Loucy (cell line): ENCODE data around the gene ACLY.
"Not testable (repeated sequence)": the region's sequence is repeated elsewhere in the genome, so short reads cannot be mapped to it uniquely, and the experiment has no call there.

Source experiments
- H2AFZ ChIP-seq: fragments of 200-600 bp; sonication (generic); 2 replicates; pipeline ENCODE4 v1.6.0; 2016; ENCODE audit warnings: antibody characterized with exemption, mild to moderate bottlenecking, low read length, moderate library complexity
- H3F3A ChIP-seq: fragments of 200-600 bp; 2 replicates; pipeline ENCODE4 v1.6.0; 2016; ENCODE audit warnings: antibody characterized with exemption, low read depth, mild to moderate bottlenecking
- H3K27me3 ChIP-seq: fragments of 200-600 bp; sonication (generic); 2 replicates; pipeline ENCODE4 v1.6.1; 2014; ENCODE audit warnings: low read length, mild to moderate bottlenecking; ENCODE audit not compliant: insufficient read depth, poor library complexity, severe bottlenecking
- H3K36me3 ChIP-seq: fragments of 200-600 bp; sonication (generic); 2 replicates; pipeline ENCODE4 v1.6.1; 2016; ENCODE audit warnings: low read length; ENCODE audit not compliant: insufficient read depth
- H3K4me1 ChIP-seq: fragments of 200-600 bp; sonication (generic); 2 replicates; pipeline ENCODE4 v1.5.1; 2014; ENCODE audit warnings: low read length, mild to moderate bottlenecking; ENCODE audit not compliant: insufficient read depth, poor library complexity, severe bottlenecking
- H3K4me2 ChIP-seq: fragments of 200-600 bp; sonication (generic); 2 replicates; pipeline ENCODE4 v1.6.0; 2014; ENCODE audit warnings: antibody characterized with exemption, low read length, low read depth, mild to moderate bottlenecking; ENCODE audit not compliant: poor library complexity, severe bottlenecking
- H3K4me3 ChIP-seq: fragments of 200-600 bp; sonication (generic); 2 replicates; pipeline ENCODE4 v1.5.1; 2014; ENCODE audit warnings: low read length, mild to moderate bottlenecking, mixed read lengths; ENCODE audit not compliant: poor library complexity, severe bottlenecking
- H3K79me2 ChIP-seq: fragments of 200-600 bp; sonication (generic); 2 replicates; pipeline ENCODE4 v1.6.1; 2014; ENCODE audit warnings: low read length; ENCODE audit not compliant: insufficient read depth
- H3K9ac ChIP-seq: fragments of 200-600 bp; sonication (generic); 2 replicates; pipeline ENCODE4 v1.6.0; 2014; ENCODE audit warnings: mild to moderate bottlenecking, low read depth, low read length, moderate library complexity; ENCODE audit not compliant: poor library complexity, severe bottlenecking
- H3K9me2 ChIP-seq: fragments of 200-600 bp; sonication (generic); replicated peaks from 2 replicates; pipeline ENCODE4 v1.6.1; 2016; ENCODE audit warnings: low read depth, low read length, mixed read lengths
- H3K9me3 ChIP-seq: fragments of 200-600 bp; sonication (generic); 2 replicates; pipeline ENCODE4 v1.6.1; 2014; ENCODE audit warnings: mild to moderate bottlenecking, antibody characterized with exemption, low read length, low read depth; ENCODE audit not compliant: insufficient read depth
- H4K20me1 ChIP-seq: fragments of 200-600 bp; sonication (generic); 2 replicates; pipeline ENCODE4 v1.6.0; 2014; ENCODE audit warnings: antibody characterized with exemption, low read length, mild to moderate bottlenecking; ENCODE audit not compliant: insufficient read depth, poor library complexity, severe bottlenecking
- EZH2phosphoT487 ChIP-seq: fragments of 200-600 bp; IDR thresholded peaks from 2 replicates; pipeline ENCODE4 v1.6.1; 2018; ENCODE audit warnings: antibody characterized with exemption, mild to moderate bottlenecking, moderate library complexity, borderline replicate concordance
- TF ChIP-seq, protein P1 (sequence below): fragments of 200-600 bp; sonication (generic); conservative IDR thresholded peaks from 2 replicates; pipeline ENCODE4 v1.5.1; 2014; ENCODE audit warnings: mild to moderate bottlenecking, antibody characterized with exemption, low read length

The ACLY gene

DNA sequence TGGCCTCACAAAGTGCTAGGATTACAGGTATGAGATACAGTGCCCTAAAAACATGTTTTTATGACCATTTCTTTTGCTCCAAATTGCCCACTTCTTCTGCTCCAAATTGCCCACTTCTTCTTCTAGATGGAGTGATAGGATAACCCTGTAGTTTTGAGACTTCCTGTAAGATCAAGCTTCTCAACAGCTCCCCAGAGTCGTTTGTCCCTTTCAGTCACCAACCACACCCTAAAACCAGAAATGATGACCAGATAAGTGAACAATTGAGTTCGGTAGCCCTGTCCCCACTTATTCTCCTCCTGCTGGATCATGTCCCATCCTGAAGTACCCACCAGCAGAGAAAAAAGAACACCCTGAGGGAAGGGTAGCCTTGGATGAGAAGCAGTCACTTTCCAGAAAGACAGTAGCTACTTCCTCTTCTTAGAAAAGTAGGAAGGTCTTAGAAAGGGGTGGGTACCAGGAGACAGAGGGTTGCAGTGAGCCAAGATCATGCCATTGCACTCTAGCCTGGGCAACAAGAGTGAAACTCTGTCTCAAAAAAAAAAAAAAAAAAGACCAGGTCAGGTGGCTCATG is 14.2 kb upstream of the ACLY start:
- Histone ChIP-seq H3F3A (no peaks in the 10 kb centered on the region), H3K9ac (peak overlapping the region; percentile 36), H3K4me2 (peak overlapping the region; percentile 63), H4K20me1 (no peaks in the 10 kb centered on the region), H3K9me2 (no peaks in the 10 kb centered on the region), H3K4me3 (peak overlapping the region; percentile 27), H3K4me1 (peaks cover 26% of the 10 kb centered on the region), H3K79me2 (peaks cover 13% of the 10 kb centered on the region; the same call in 1 of the 2 replicates), H3K9me3 (no peaks in the 10 kb centered on the region), H3K36me3 (no peaks in the 10 kb centered on the region), H2AFZ (peak overlapping the region; percentile 83), H3K27me3 (no peaks in the 10 kb centered on the region)
- TF ChIP-seq, protein P1, sequence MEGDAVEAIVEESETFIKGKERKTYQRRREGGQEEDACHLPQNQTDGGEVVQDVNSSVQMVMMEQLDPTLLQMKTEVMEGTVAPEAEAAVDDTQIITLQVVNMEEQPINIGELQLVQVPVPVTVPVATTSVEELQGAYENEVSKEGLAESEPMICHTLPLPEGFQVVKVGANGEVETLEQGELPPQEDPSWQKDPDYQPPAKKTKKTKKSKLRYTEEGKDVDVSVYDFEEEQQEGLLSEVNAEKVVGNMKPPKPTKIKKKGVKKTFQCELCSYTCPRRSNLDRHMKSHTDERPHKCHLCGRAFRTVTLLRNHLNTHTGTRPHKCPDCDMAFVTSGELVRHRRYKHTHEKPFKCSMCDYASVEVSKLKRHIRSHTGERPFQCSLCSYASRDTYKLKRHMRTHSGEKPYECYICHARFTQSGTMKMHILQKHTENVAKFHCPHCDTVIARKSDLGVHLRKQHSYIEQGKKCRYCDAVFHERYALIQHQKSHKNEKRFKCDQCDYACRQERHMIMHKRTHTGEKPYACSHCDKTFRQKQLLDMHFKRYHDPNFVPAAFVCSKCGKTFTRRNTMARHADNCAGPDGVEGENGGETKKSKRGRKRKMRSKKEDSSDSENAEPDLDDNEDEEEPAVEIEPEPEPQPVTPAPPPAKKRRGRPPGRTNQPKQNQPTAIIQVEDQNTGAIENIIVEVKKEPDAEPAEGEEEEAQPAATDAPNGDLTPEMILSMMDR = no peak
- TF ChIP-seq EZH2phosphoT487 = no peak

DNA sequence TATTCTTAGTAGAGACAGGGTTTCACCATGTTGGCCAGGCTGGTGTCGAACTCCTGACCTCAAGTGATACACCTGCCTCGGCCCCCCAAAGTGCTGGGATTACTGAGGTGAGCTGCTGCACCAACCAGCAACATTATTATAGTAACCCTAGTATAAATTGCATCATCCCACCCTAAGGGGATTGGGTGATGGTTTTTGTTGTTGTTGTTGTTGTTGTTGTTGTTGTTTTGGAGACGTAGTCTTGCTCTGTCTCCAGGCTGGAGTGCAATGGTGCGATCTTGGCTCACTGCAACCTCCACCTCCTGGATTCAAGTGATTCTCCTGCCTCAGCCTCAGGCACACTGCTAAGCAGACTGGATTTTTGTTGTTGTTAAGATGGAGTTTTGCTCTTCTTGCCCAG is 13.0 kb upstream of the ACLY start:
- Histone ChIP-seq H3K79me2 (peaks cover 13% of the 10 kb centered on the region; the same call in 1 of the 2 replicates), H3K4me1 (peaks cover 26% of the 10 kb centered on the region)
- not testable (repeated sequence) for H2AFZ ChIP-seq, H3K9ac ChIP-seq, H3K36me3 ChIP-seq, H3K27me3 ChIP-seq, H3K9me3 ChIP-seq, H3K4me2 ChIP-seq, H3K4me3 ChIP-seq, H3K9me2 ChIP-seq, H4K20me1 ChIP-seq, H3F3A ChIP-seq

DNA sequence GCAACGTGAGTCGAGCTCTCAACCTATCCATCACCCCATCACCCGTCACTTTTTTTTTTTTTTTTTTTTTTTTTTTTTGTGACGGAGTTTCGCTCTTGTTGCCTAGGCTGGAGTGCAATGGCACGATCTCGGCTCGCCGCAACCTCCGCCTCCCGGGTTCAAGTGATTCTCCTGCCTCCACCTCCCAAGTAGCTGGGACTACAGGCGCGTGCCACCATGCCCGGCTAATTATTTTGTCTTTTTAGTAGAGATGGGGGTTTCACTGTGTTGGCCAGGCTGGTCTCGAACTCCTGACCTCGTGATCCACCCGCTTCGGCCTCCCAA is 12.0 kb upstream of the ACLY start:
- H2AFZ ChIP-seq = peak overlapping the region; percentile 77
- H3K9me2 ChIP-seq, H3K36me3 ChIP-seq, H3K9ac ChIP-seq, H3K9me3 ChIP-seq, H4K20me1 ChIP-seq, H3F3A ChIP-seq, H3K27me3 ChIP-seq: not testable (repeated sequence)
- H3K79me2 ChIP-seq = peaks cover 13% of the 10 kb centered on the region; the same call in 1 of the 2 replicates
- H3K4me3 ChIP-seq = peak overlapping the region; percentile 79
- H3K4me1 ChIP-seq = peaks cover 26% of the 10 kb centered on the region
- peak overlapping the region; percentile 90 for H3K4me2 ChIP-seq

DNA sequence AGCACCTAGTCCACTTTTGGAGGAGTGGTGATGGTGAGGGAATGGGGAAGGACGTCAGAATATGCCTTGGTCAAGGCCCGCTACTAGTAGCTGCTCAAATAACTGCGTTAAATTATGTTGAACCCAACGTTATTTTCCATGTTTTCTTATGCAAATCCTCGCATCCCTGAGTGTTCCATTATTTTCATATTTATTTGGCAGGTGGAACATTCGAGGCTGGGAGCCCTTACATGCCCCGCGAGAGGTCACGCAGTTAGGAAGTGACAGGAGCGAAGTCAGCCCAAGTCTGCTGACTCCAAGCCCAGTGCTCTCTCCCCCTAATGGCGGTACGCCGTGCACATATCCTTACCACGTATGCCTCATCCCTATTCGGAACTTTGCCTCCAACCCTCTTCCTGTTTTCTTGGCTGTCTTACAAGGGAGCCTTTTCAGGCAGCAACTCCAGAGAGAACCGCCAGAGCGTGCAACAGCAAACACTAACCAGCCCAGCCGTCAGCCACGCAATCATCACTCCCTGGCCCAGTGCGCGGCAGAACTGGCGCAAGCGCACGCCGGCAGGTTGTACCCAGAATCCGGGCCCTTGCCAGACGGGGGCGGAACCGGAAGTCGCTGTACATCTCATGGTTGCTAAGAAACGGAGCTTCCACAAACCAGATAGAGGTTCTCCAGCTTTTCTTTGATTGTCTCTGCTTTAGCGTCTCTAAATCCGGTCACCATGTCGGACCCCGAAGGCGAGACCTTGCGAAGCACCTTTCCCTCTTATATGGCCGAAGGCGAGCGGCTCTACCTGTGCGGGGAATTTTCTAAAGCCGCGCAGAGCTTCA is 11.5 kb upstream of the ACLY start, which contains the start of gene ODAD4:
Gene ODAD4 (plus strand): TSS at position 609 of the 824 bp plus-strand sequence. CDS start 107 bp downstream, at position 716.
- no peaks in the 10 kb centered on the region for H3K36me3 ChIP-seq
- peak within 1 kb of the TSS; percentile 90 for H3K4me2 ChIP-seq
- H3K79me2 ChIP-seq = peaks cover 13% of the 10 kb centered on the region; the same call in 1 of the 2 replicates
- H3F3A ChIP-seq = no peaks in the 10 kb centered on the region
- peaks cover 26% of the 10 kb centered on the region for H3K4me1 ChIP-seq
- TF ChIP-seq EZH2phosphoT487 = no peak
- TF ChIP-seq, protein P1 = peak; percentile 56
- H3K9me2 ChIP-seq = no peaks in the 10 kb centered on the region
- H3K4me3 ChIP-seq = peak within 1 kb of the TSS; percentile 79
- H4K20me1 ChIP-seq = no peaks in the 10 kb centered on the region
- no peaks in the 10 kb centered on the region for H3K9me3 ChIP-seq
- H3K9ac ChIP-seq = peak within 1 kb of the TSS; percentile 85
- H3K27me3 ChIP-seq = no peaks in the 10 kb centered on the region
- H2AFZ ChIP-seq = peak within 1 kb of the TSS; percentile 77
